NCI-H446 treated with DMSO at 0.1 percent for 48 hours (cell line): ENCODE data around the gene MYL6.
"Not testable (repeated sequence)": the region's sequence is repeated elsewhere in the genome, so short reads cannot be mapped to it uniquely, and the experiment has no call there.

Experiments
- DNase-seq: peaks from one replicate; lab custom pipeline; 2025; lab: John Stamatoyannopoulos, UW

Gene MYL6

GRCh38 chr12:56189918-56190694 is 31.9 kb downstream of the MYL6 start:
- peak; percentile 64 for DNase-seq

GRCh38 chr12:56190695-56191155 is 32.6 kb downstream of the MYL6 start:
- DNase-seq: no peak

DNA sequence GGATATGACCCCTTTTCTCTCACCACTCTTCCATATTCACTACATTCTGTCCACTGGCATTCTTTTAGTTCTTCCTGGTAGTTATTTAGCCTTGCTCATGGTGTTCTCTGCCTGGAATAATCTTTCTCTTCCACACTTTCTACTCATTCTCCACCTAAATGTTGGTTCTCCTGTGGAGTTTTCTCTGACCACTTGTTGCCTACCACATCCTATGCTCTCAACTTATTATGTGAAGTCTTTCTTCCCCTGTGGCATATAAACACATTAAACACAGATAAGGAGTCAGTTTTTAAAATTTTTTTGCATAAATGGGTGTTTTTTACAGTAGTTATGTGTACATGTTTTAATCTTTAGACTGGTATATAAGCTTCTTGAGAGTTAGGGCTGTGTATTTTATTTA is 34.4 kb downstream of the MYL6 start:
- no peak for DNase-seq

DNA sequence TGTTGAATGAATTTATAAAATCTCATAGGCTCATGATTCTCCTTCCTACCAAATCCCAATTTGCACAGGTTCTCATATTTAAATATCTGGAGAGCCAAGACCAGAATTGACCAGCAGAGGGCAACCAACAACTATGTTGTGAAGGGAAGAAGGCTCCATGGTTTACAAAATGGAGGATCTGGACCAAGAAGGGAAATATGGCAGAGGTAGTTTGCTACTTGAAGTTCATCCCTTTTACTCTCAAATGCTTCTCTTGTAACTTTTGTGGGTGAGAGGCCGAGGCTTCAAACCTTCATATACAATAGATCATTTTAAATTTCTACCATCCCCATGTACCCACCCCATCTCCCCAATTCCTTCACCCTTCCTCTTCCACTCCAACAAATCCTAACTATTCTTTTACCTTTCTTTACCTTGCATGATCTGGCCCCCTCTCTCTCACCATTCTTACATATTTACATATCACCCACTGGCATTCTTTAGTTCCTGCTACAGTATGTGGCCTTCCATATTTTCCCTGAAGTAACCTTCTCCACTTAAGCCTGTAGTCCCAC is 34.9 kb downstream of the MYL6 start:
- peak; percentile 64 for DNase-seq

GRCh38 chr12:56196818-56197550 is 38.8 kb downstream of the MYL6 start:
- not testable (repeated sequence) for DNase-seq

DNA sequence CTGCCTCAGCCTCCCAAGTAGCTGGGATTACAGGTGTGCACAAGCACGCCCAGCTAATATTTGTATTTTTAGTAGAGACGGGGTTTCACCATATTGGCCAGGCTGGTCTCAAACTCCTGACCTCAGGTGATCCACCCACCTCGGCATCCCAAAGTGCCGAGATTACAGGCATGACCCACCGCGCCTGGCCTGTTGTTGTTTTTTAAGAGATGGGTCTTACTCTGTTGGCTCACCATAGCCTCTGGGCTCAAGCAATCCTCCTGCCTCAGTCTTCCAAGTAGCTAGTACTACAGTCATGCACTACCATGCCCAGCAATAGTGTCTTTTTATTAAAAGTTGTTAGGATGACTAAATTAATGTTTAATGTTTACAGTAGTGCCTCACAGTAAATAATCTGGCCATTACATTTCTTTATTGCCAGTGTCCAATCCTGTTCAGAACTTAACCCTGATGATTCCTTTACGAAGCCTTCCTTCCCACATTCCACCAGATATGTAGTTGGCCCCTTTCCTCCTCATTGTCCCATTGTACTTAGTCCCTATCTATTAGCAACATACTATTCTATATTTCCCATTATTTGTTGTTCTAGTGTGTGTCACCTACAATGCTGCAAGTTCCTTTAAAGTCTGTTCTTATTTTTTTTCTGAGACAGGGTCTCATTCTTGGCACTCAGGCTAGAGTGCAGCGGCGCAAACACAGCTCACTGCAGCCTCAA is 39.9 kb downstream of the MYL6 start:
- no peak for DNase-seq

- no peak for DNase-seq
Measured at GRCh38 chr12:56198836-56199235, 40.7 kb downstream of the MYL6 start.

DNA sequence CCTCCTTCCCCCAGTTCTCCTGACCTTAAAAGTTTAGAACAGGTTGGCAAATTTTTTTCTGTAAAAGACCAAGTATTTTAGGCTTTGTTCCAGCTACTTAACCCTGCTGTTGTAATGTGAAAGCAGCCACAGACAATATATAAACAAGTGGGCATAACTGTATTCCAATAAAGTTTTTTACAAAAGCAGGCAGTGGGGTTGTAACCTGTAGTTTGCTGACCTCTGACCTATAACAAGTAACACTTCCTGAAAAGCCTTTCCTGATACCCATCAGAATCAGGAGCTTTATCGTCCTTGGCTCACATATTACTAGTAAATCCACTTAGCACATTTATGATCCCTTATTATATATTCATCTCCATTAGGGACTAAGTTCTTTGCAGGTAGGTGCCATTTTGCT is 44.2 kb downstream of the MYL6 start:
- no peak for DNase-seq

GRCh38 chr12:56202838-56203237 is 44.7 kb downstream of the MYL6 start:
- DNase-seq: no peak

GRCh38 chr12:56204275-56204674 is 46.1 kb downstream of the MYL6 start:
- no peak for DNase-seq

GRCh38 chr12:56205445-56205844 is 47.3 kb downstream of the MYL6 start:
- DNase-seq: no peak

DNA sequence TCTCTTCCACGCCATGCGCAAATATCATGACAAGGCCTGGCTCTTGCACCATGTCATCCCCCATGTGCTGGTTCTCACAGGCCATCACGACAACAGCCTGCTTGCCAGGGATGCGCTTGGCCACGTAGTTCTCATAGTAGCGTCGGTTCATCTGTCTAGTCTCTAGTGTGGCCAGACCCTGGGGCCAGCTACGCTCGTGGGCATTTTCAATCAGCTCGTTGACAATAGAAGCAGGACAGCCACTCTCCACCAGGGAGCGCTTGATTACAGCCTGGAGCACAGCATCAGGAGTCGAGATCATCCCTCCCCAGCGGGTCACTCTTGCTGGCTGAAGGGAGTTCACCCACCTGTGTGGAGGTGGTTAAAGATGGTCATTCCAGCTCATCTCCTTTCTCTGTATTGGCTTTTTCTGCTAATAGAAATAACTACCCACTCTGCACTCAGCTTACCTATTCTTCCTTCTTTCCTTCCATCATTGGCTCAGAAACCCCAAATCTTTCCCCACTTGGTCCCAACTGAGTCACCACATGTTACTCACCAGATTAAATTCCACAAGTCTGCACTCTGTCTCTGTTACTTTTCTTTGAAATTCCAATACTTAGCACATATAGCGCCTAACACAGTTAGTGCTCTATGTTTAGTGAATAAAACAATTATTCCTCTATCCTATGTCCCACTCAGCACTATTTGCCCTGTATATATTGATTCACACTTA is 48.5 kb downstream of the MYL6 start:
- DNase-seq: no peak

DNA sequence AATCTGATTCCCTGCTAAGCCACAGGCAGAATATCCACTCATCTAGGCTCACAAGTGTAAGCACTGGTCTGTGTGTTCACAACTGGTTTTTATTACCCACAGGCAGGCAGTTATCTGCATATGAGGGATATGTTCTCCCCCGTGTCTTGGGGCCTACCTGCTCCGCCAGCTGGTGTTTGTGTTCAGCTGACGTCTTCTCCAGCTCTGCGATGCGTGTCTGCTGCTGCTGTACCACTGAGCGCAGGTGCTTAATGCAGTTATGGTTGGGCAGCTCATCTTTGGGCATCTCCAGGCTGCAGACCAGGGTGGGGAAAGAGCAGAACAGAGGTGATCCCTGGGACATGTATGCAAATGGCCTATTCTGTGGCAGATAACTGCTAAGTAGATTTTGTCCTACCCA is 49.8 kb downstream of the MYL6 start:
- no peak for DNase-seq
